Muscle layer of duodenum (tissue), 2 donors: ENCODE results near the gene TMEM9B.
"Not testable (repeated sequence)": the region's sequence is repeated elsewhere in the genome, so short reads cannot be mapped to it uniquely, and the experiment has no call there.

ENCODE experiments used
- H3K27ac ChIP-seq: one replicate; pipeline ENCODE4 v1.7.0; 2013; ENCODE audit warnings: mild to moderate bottlenecking, low read length
- H3K27me3 ChIP-seq: one replicate; pipeline ENCODE4 v1.7.0; 2013; ENCODE audit warnings: low read depth, mild to moderate bottlenecking, control low read depth, low read length
- H3K36me3 ChIP-seq, 2 donors: one replicate each; pipeline ENCODE4 v1.7.0; 2013; ENCODE audit warnings: low read length in 2 of 2, control low read depth in 1 of 2, mild to moderate bottlenecking in 1 of 2; ENCODE audit not compliant: insufficient read depth in 2 of 2, control insufficient read depth in 1 of 2
- H3K4me1 ChIP-seq, 2 donors: one replicate each; pipeline ENCODE4 v1.7.0; 2013; ENCODE audit warnings: low read length in 2 of 2, mild to moderate bottlenecking in 2 of 2, control low read depth in 1 of 2, moderate library complexity in 1 of 2; ENCODE audit not compliant: insufficient read depth in 2 of 2, control insufficient read depth in 1 of 2
- H3K4me3 ChIP-seq, 2 donors: one replicate each; pipeline ENCODE4 v1.7.0; 2013; ENCODE audit warnings: low read length in 2 of 2, low read depth in 1 of 2, mild to moderate bottlenecking in 1 of 2
- H3K9me3 ChIP-seq, 2 donors: one replicate each; pipeline ENCODE4 v1.7.0; 2013; ENCODE audit warnings: low read length in 2 of 2, control low read depth in 1 of 2, mild to moderate bottlenecking in 1 of 2; ENCODE audit not compliant: control insufficient read depth in 1 of 2
- donor health status: healthy.

TMEM9B gene

DNA sequence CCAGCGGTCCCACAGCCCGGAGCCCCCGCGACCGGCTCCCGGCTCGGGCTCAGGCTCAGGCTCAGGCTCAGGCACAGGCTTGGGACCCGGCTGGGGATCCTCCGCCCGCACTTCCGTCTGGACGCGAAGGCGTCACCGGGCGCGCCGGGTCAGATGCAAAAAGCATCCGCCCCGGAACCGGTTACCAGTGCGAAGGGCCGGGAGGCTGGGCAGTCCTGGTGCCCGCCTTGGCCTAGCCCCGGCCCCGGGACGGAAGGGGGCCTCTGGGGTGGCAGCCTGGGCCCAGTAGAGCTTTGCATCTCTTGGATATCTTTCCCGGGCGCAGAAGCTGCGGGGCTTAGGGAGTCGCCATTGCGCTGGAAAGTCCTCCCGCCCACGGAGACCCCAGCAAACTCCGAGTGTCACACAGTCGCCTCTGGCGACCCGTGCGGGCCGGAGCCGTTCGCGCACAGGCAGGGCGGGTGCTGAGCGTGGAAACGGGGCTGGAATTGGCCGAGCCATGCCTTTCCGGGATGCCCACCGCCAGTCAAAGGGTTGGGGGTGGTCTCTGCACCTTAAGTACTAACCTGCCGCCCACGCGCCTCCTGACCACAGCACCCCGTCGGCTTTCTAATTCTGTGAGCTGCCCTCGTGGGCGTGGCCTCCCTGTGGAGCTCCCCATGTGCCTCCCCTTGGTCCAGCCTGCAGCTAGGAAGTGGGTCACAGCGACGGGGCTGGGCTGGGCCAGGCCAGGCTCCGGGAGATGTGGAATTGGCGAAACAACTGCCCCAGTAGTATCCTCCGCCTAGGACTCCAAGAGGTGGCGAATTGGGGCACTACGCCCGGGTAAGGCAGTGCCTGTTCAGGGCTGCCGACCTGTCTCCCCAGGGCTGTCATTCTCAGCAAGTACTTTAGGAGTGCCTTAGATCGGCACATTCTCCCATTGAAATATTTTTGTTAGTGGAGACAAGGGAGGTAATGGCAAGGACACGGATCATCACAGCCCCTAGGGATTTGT lies at the start of gene TMEM9B:
Gene TMEM9B, minus strand, starts transcription at position 119 of the 997 bp plus-strand sequence. CDS start 129 bp downstream, outside the sequence.
- Histone ChIP-seq H3K27ac (peak within 1 kb of the TSS; percentile 96), H3K4me1 (peaks cover 1 to 22% of the 10 kb centered on the region in 2 donors)

DNA sequence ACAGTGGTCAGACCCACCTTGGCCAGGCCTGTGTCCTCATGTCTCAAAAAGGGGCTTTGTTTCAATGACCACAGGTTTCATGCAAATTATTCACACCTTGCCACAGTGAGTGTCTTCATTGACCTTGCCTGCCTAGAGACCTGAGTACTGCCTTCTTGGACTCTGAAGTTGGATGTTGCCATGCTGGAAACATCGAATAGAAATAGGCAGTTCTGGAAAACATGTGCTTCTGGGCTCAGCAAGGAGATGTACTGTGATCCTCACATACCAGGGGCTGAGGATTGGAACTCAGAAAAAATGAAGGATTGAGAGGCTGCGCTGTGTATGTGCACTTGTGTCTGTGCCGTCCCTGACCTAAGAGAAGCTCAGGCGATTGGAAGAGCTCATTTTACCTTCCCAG lies 49.1 kb upstream of the TMEM9B start:
- Histone ChIP-seq H3K36me3 (no peaks in the 10 kb centered on the region), H3K9me3 (no peaks in the 10 kb centered on the region), H3K27me3 (no peaks in the 10 kb centered on the region), H3K27ac (no peak overlapping the region), H3K4me1 (peaks cover 0 to 9% of the 10 kb centered on the region in 2 donors), H3K4me3 (no peak overlapping the region)

More for the DNA sequence above, at the start of gene TMEM9B:
- Histone ChIP-seq H3K4me3 (peak within 1 kb of the TSS; percentile 85 to 87), H3K9me3 (no peaks in the 10 kb centered on the region), H3K36me3 (no peaks in the 10 kb centered on the region), H3K27me3 (no peaks in the 10 kb centered on the region)

- H3K4me3 ChIP-seq, H3K4me1 ChIP-seq, H3K36me3 ChIP-seq, H3K27me3 ChIP-seq, H3K27ac ChIP-seq, H3K9me3 ChIP-seq: not testable (repeated sequence)
Observed at GRCh38 chr11:9009538-9009937, 45.3 kb upstream of the TMEM9B start.

GRCh38 chr11:9008661-9009060 lies 44.4 kb upstream of the TMEM9B start:
- no peaks in the 10 kb centered on the region for H3K27me3 ChIP-seq
- H3K4me3 ChIP-seq, result no peak overlapping the region
- no peaks in the 10 kb centered on the region for H3K9me3 ChIP-seq
- no peak overlapping the region for H3K27ac ChIP-seq
- no peaks in the 10 kb centered on the region for H3K36me3 ChIP-seq
- H3K4me1 ChIP-seq, result peaks cover 0 to under 1% of the 10 kb centered on the region in 2 donors

DNA sequence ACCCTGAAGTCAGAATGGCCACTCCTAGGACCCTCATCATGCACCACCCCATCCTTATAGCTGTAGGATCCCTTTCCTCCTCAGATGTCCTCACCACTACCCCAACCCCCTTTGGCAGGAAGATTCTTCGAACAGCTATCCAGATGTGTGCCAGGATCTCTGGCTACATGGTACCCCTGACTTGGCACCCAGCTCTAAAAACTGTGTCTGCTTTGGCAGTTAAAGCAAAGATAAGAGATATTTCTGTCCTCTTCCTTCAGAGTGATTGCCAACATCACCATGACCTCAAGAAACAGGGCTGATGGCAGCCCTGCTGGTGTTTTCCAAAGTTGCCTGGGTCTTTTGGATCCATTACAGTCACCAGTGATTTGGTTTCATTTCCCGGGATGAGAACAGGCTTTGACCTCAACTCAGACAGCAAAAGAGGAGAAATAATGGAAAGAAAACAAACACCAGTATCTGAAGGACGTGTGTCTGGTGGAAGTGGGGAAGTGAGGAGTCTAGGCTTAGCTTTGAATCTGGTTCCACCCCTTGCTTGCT lies 43.8 kb upstream of the TMEM9B start:
- H3K4me1 ChIP-seq, result peaks cover 4 to 6% of the 10 kb centered on the region in 2 donors
- no peak overlapping the region for H3K27ac ChIP-seq
- H3K9me3 ChIP-seq, result no peaks in the 10 kb centered on the region
- no peaks in the 10 kb centered on the region for H3K36me3 ChIP-seq
- H3K27me3 ChIP-seq, result peaks cover 5% of the 10 kb centered on the region
- H3K4me3 ChIP-seq, result no peak overlapping the region

GRCh38 chr11:9005087-9005486 lies 40.8 kb upstream of the TMEM9B start:
- no peaks in the 10 kb centered on the region for H3K9me3 ChIP-seq
- H3K4me1 ChIP-seq, result peaks cover 6 to 7% of the 10 kb centered on the region in 2 donors
- no peak overlapping the region for H3K4me3 ChIP-seq
- H3K36me3 ChIP-seq, result no peaks in the 10 kb centered on the region
- H3K27ac ChIP-seq, result no peak overlapping the region
- H3K27me3 ChIP-seq, result peaks cover 9% of the 10 kb centered on the region

GRCh38 chr11:9004183-9004926 lies 40.1 kb upstream of the TMEM9B start:
- H3K4me1 ChIP-seq, result peaks cover 6 to 7% of the 10 kb centered on the region in 2 donors
- H3K36me3 ChIP-seq, result no peaks in the 10 kb centered on the region
- H3K9me3 ChIP-seq, result no peaks in the 10 kb centered on the region
- peaks cover 9% of the 10 kb centered on the region for H3K27me3 ChIP-seq
- H3K4me3 ChIP-seq, result peak overlapping the region in 1 of 2 donors; percentile 66
- H3K27ac ChIP-seq, result no peak overlapping the region

- Histone ChIP-seq H3K27me3 (peaks cover 9% of the 10 kb centered on the region), H3K36me3 (no peaks in the 10 kb centered on the region), H3K4me1 (peaks cover 6 to 7% of the 10 kb centered on the region in 2 donors), H3K9me3 (no peaks in the 10 kb centered on the region), H3K27ac (no peak within 1 kb of the TSS), H3K4me3 (peak within 1 kb of the TSS; percentile 62 to 66)
Observed at GRCh38 chr11:9003573-9004182, 39.4 kb upstream of the TMEM9B start, which contains the start of gene NRIP3. NRIP3 (minus strand) TSS chr11:9004001; CDS start chr11:9003935, 66 bp downstream.

- Histone ChIP-seq H3K4me1 (peaks cover 6 to 7% of the 10 kb centered on the region in 2 donors), H3K27ac (no peak overlapping the region), H3K36me3 (no peaks in the 10 kb centered on the region), H3K9me3 (no peaks in the 10 kb centered on the region), H3K27me3 (peaks cover 9% of the 10 kb centered on the region), H3K4me3 (peak overlapping the region; percentile 62 to 66)
Observed at GRCh38 chr11:9002920-9003572, 38.8 kb upstream of the TMEM9B start.

GRCh38 chr11:9001736-9002135 lies 37.5 kb upstream of the TMEM9B start:
- Histone ChIP-seq H3K36me3 (no peaks in the 10 kb centered on the region), H3K27me3 (peaks cover 9% of the 10 kb centered on the region), H3K4me3 (no peak overlapping the region), H3K9me3 (no peaks in the 10 kb centered on the region), H3K27ac (no peak overlapping the region), H3K4me1 (peaks cover 6 to 7% of the 10 kb centered on the region in 2 donors)
